Measurements from ENCODE around the gene BSCL2.

The BSCL2 gene

DNA sequence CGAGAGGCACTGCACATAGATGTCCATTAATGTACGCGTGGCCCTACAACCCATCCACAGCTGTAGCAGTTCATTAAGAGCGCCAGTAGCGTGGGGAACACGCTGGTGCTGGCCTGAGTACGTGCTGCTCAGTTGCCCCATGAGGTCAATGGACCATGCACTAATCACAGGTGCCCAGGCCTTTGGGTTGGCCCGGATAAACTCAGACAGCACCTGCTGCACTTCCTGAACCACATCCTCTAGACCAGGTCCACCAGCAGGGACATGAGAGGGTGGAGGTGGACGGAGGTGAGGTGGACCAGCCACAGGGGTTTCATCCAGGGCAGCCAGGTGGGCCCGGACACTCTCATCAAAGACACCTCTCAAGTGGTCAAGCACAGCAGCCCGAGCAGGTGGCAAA lies 57.7 kb downstream of the BSCL2 start:
- TF ChIP-seq, protein P1, sequence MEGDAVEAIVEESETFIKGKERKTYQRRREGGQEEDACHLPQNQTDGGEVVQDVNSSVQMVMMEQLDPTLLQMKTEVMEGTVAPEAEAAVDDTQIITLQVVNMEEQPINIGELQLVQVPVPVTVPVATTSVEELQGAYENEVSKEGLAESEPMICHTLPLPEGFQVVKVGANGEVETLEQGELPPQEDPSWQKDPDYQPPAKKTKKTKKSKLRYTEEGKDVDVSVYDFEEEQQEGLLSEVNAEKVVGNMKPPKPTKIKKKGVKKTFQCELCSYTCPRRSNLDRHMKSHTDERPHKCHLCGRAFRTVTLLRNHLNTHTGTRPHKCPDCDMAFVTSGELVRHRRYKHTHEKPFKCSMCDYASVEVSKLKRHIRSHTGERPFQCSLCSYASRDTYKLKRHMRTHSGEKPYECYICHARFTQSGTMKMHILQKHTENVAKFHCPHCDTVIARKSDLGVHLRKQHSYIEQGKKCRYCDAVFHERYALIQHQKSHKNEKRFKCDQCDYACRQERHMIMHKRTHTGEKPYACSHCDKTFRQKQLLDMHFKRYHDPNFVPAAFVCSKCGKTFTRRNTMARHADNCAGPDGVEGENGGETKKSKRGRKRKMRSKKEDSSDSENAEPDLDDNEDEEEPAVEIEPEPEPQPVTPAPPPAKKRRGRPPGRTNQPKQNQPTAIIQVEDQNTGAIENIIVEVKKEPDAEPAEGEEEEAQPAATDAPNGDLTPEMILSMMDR (IDR thresholded peaks at IDR 0.05; ENCODE audit: low read depth, low read length, missing control alignments) = no peak
- H3K4me3 ChIP-seq (ENCODE audit: low read depth, low read length) = no peak overlapping the region
- DNase-seq (ENCODE audit: low read depth) = no peak

DNA sequence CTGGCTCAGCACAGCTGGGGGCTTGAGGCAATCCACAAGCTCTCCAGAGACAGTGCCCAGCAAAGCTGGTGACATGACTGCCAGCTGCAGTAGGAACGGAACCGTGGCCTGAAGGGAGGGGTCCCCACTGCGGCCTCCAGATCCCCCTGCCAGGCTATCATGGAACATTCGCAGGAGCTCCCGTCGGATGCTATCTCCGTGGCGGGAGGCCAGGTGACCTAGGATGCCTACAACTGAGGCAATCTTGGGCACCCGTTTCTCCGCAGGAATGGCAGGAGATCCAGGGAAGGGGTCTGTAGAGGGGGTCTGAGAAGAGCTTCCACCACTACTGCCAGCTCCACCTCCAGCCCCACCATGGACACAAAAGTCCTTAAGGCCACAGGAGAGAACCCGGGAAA lies 58.3 kb downstream of the BSCL2 start:
- no peak for DNase-seq (ENCODE audit: low read depth)
- TF ChIP-seq, protein P1 (IDR thresholded peaks at IDR 0.05; ENCODE audit: low read depth, low read length, missing control alignments) = no peak
- no peak overlapping the region for H3K4me3 ChIP-seq (ENCODE audit: low read depth, low read length)

DNA sequence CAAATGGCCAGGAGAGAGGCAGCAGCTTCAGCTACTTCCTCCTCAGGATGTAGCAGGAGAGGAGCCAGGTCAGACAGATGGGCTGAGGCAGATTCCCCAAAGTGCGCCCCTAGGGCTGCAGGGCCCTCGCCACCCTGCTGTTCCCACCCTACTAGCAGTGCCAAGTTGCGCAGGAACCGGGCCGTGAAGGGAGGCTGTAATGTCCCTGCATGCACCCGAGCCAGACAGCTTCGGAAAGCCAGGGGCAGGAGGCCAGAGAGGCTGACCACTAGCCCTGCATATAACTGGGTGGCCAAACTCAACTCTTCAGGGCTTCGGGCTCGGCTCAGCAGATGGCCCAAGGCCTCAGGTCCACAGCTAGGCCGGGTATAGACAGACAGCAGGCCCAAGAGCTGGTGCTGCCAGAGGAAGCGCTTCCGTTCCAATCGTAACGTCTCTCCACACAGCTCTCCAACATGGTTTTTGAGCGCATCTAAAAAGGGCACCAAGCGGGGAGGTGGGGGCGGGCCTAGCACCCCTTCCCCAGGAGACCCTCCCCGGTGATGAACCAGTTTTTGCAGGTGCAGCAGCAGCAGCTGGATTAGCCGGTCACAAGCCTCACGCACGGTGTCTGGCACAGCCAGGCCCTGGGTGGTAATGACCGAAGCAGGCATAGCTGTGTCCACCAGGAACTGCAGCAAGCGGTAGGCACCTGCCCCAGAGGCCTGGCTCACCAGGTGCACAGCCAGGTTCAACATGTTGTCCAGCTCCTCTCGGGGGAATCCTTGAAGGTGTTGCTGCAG lies 58.8 kb downstream of the BSCL2 start:
- TF ChIP-seq, protein P1 (IDR thresholded peaks at IDR 0.05; ENCODE audit: low read depth, low read length, missing control alignments) = no peak
- no peak for DNase-seq (ENCODE audit: low read depth)
- H3K4me3 ChIP-seq (ENCODE audit: low read depth, low read length) = no peak overlapping the region

GRCh38 chr11:62647609-62648005 lies 59.6 kb downstream of the BSCL2 start:
- DNase-seq (ENCODE audit: low read depth) = no peak
- H3K4me3 ChIP-seq (ENCODE audit: low read depth, low read length) = no peak overlapping the region
- TF ChIP-seq, protein P1 (IDR thresholded peaks at IDR 0.05; ENCODE audit: low read depth, low read length, missing control alignments) = no peak

- DNase-seq (ENCODE audit: low read depth) = no peak
- H3K4me3 ChIP-seq (ENCODE audit: low read depth, low read length) = no peak overlapping the region
- TF ChIP-seq, protein P1 (IDR thresholded peaks at IDR 0.05; ENCODE audit: low read depth, low read length, missing control alignments) = no peak
Measured at GRCh38 chr11:62646825-62647608, 60.2 kb downstream of the BSCL2 start.

GRCh38 chr11:62645946-62646824 lies 61.0 kb downstream of the BSCL2 start, which contains the start of gene GANAB:
Gene GANAB, minus strand, starts transcription at chr11:62646613. Its CDS starts 14 bp downstream, at chr11:62646599.
- TF ChIP-seq, protein P1 (IDR thresholded peaks at IDR 0.05; ENCODE audit: low read depth, low read length, missing control alignments) = no peak
- peak; percentile 93 for DNase-seq (ENCODE audit: low read depth)
- H3K4me3 ChIP-seq (ENCODE audit: low read depth, low read length) = peak within 1 kb of the TSS; percentile 76

Data from GM12864 (cell line).